Measurements from ENCODE around the gene CEP135.

DNA sequence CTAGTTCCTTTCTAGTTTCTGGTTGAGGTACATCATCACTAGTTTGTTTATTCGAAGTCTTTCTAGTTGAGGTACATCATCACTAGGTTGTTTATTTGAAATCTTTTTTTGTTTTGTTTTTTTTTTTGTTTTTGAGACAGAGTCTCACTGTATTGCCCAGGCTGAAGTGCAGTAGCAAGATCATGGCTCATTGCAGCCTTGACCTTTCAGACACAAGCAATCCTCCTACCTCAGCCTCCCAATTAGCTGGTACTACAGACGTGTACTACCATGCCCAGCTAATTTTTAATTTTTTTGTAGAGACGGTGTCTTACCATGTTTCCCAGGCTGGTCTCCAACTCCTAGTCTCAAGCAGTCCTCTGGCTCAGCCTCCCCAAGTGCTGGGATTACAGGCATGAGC lies 54.9 kb downstream of the CEP135 start:
- TF ChIP-seq EZH2 (IDR thresholded peaks at IDR 0.05; ENCODE audit: insufficient read depth, poor library complexity, severe bottlenecking) (no peak), EZH2phosphoT487 (IDR thresholded peaks at IDR 0.05; ENCODE audit: insufficient read depth, low read depth) (no peak)
